Neural crest cell (in vitro differentiated cells): ENCODE data around the gene KIAA0753. TPM values are rescaled to one million over a fixed set of nuclear protein-coding genes. Genes with fewer than 3 reads are reported as not detected.

Experiments used
- DNase-seq: peaks from one replicate; pipeline ENCODE4 v3.0.0; 2021; ENCODE audit warnings: low read depth, mixed read lengths, low spot score
- H3K27ac Mint-ChIP-seq: one replicate; pipeline ENCODE4 v1.8.0; 2021; ENCODE audit warnings: mild to moderate bottlenecking, mixed read lengths; ENCODE audit not compliant: unreplicated experiment
- H3K27me3 Mint-ChIP-seq: 2 replicates; pipeline ENCODE4 v1.8.0; 2021; ENCODE audit warnings: low read depth, mild to moderate bottlenecking, mixed read lengths
- H3K36me3 Mint-ChIP-seq: 2 replicates; pipeline ENCODE4 v1.8.0; 2021; ENCODE audit warnings: low read depth, mild to moderate bottlenecking, mixed read lengths
- H3K4me1 Mint-ChIP-seq: 2 replicates; pipeline ENCODE4 v1.8.0; 2021; ENCODE audit warnings: mixed read lengths
- H3K4me3 Mint-ChIP-seq: one replicate; pipeline ENCODE4 v1.8.0; 2021; ENCODE audit warnings: mild to moderate bottlenecking, mixed read lengths
- H3K9me3 Mint-ChIP-seq: 2 replicates; pipeline ENCODE4 v1.8.0; 2021; ENCODE audit warnings: mixed read lengths
- CTCF ChIP-seq: fragments of 200-600 bp; sonication (generic); conservative IDR thresholded peaks from 2 replicates; pipeline ENCODE4 v1.5.0; 2021; ENCODE audit warnings: antibody characterized with exemption, mild to moderate bottlenecking
- total RNA-seq: library from RNA; stranded (reverse); gene quantifications from 2 replicates; pipeline ENCODE4 v1.2.1, GENCODE V29; 2021

Gene KIAA0753
- total RNA-seq, 1 donor from 2014 or later, result 44.1 TPM

- peaks cover 2% of the 10 kb centered on the region for H3K9me3 Mint-ChIP-seq
- no peak overlapping the region for H3K4me3 Mint-ChIP-seq
- H3K4me1 Mint-ChIP-seq, result no peaks in the 10 kb centered on the region
- peak overlapping the region; percentile 64 for H3K27ac Mint-ChIP-seq
- no peaks in the 10 kb centered on the region for H3K36me3 Mint-ChIP-seq
- DNase-seq, result no peak
- TF ChIP-seq CTCF, result no peak
- H3K27me3 Mint-ChIP-seq, result peaks cover 31% of the 10 kb centered on the region
These were observed 43.4 kb upstream of the KIAA0753 start for GRCh38 chr17:6683730-6684459.

GRCh38 chr17:6683081-6683684 lies 42.7 kb upstream of the KIAA0753 start:
- Mint-ChIP-seq H3K36me3 (no peaks in the 10 kb centered on the region), H3K4me3 (no peak overlapping the region), H3K9me3 (peaks cover 2% of the 10 kb centered on the region), H3K4me1 (no peaks in the 10 kb centered on the region), H3K27me3 (peaks cover 39% of the 10 kb centered on the region), H3K27ac (no peak overlapping the region)
- no peak for DNase-seq
- TF ChIP-seq CTCF, result no peak

GRCh38 chr17:6682339-6682738 lies 41.8 kb upstream of the KIAA0753 start:
- no peak for DNase-seq
- Mint-ChIP-seq H3K9me3 (peaks cover 2% of the 10 kb centered on the region), H3K27me3 (peaks cover 38% of the 10 kb centered on the region), H3K4me1 (no peaks in the 10 kb centered on the region), H3K4me3 (no peak overlapping the region), H3K27ac (no peak overlapping the region), H3K36me3 (no peaks in the 10 kb centered on the region)
- TF ChIP-seq CTCF, result no peak

- no peak overlapping the region for H3K27ac Mint-ChIP-seq
- TF ChIP-seq CTCF, result no peak
- no peak overlapping the region for H3K4me3 Mint-ChIP-seq
- peaks cover 32% of the 10 kb centered on the region for H3K27me3 Mint-ChIP-seq
- H3K4me1 Mint-ChIP-seq, result no peaks in the 10 kb centered on the region
- peaks cover 2% of the 10 kb centered on the region for H3K9me3 Mint-ChIP-seq
- no peaks in the 10 kb centered on the region for H3K36me3 Mint-ChIP-seq
- no peak for DNase-seq
These were observed 41.2 kb upstream of the KIAA0753 start for GRCh38 chr17:6681671-6682070.

GRCh38 chr17:6681176-6681575 lies 40.7 kb upstream of the KIAA0753 start:
- no peaks in the 10 kb centered on the region for H3K4me1 Mint-ChIP-seq
- TF ChIP-seq CTCF, result no peak
- no peak overlapping the region for H3K4me3 Mint-ChIP-seq
- no peak for DNase-seq
- peaks cover 2% of the 10 kb centered on the region for H3K9me3 Mint-ChIP-seq
- no peak overlapping the region for H3K27ac Mint-ChIP-seq
- no peaks in the 10 kb centered on the region for H3K36me3 Mint-ChIP-seq
- peaks cover 31% of the 10 kb centered on the region for H3K27me3 Mint-ChIP-seq
